K562 (cell line): ENCODE data around the gene MBOAT2. TPM values are rescaled to one million over a fixed set of nuclear protein-coding genes. Genes with fewer than 3 reads are reported as not detected.

Source experiments
- ATAC-seq: fragments of 200-7000 bp; cut with Tn5 transposase; 3 replicates; pipeline ENCODE4 v1.9.1; 2020; ENCODE audit warnings: moderate library complexity
- BruUV-seq: library from RNA; stranded (reverse); fragments of 400-500 nt; replicated peaks from 2 replicates; lab custom pipeline; 2021; lab: Mats Ljungman, UMichigan
- CTCF ChIA-PET: fragments of 300-600 bp; formaldehyde crosslinking; extraction: SDS; loops from one replicate; lab custom pipeline; 2021; ENCODE audit warnings: low intra/inter-chr PET ratio; lab: Yijun Ruan, JAX
- POLR2A ChIA-PET: fragments of 300-600, 350-650 bp; sonication (Branson Sonifier 250); formaldehyde crosslinking; extraction: SDS; loops from one replicate; lab custom pipeline; 2021; ENCODE audit warnings: antibody characterized with exemption, inconsistent platforms; lab: Yijun Ruan, JAX
- DNase-seq, 4 experiments: peaks; one replicate each; pipeline versions ENCODE4 v3.0.0 to v3.0.0-alpha.2; 2011 to 2018; ENCODE audit warnings: low spot score in 3 of 4, mixed read lengths in 3 of 4; ENCODE audit errors: extremely low read depth in 1 of 4
- FAIRE-seq: peaks from 2 replicates; lab custom pipeline; 2011; peaks lifted over from hg19 to GRCh38; lab: Jason Lieb, UNC
- H2AFZ ChIP-seq: 2 replicates; pipeline ENCODE4 v1.6.0; 2011; ENCODE audit warnings: low read depth, low read length, control low read depth, inconsistent platforms
- H3K27ac ChIP-seq: fragments of 200-600 bp; 3 replicates; pipeline ENCODE4 v1.8.0; 2011; ENCODE audit warnings: low read depth, mild to moderate bottlenecking, control low read depth, inconsistent platforms, low read length, moderate library complexity, mixed read lengths; ENCODE audit errors: extremely low read depth
- H3K27me3 ChIP-seq, 2 experiments: fragments of 300-600 bp in 1 of 2; 2 replicates in 1 of 2; 3 replicates in 1 of 2; pipeline versions ENCODE4 v1.6.0 to v1.8.0; 2011; ENCODE audit warnings: inconsistent platforms in 2 of 2, low read length in 2 of 2, mild to moderate bottlenecking in 1 of 2, mixed read lengths in 1 of 2, moderate library complexity in 1 of 2; ENCODE audit not compliant: control insufficient read depth in 2 of 2, insufficient read depth in 2 of 2
- H3K36me3 ChIP-seq: fragments of 300-600 bp; 3 replicates; pipeline ENCODE4 v1.8.0; 2011; ENCODE audit warnings: mild to moderate bottlenecking, low read length, inconsistent platforms; ENCODE audit not compliant: control insufficient read depth, insufficient read depth
- H3K4me1 ChIP-seq, 2 experiments: fragments of 200-600 bp in 1 of 2; replicated peaks in 1 of 2; 2 replicates in 1 of 2; 3 replicates in 1 of 2; pipeline versions ENCODE4 v1.5.1 to v1.8.0; 2011; ENCODE audit warnings: inconsistent platforms in 2 of 2, low read length in 2 of 2, mild to moderate bottlenecking in 1 of 2, mixed read lengths in 1 of 2, moderate library complexity in 1 of 2; ENCODE audit not compliant: control insufficient read depth in 2 of 2, insufficient read depth in 2 of 2
- H3K4me2 ChIP-seq: 2 replicates; pipeline ENCODE4 v1.6.1; 2011; ENCODE audit warnings: low read length, control low read depth, inconsistent platforms, mixed read lengths; ENCODE audit not compliant: insufficient read depth
- H3K4me3 ChIP-seq: fragments of 200-600 bp; sonication (generic), shearing (Covaris generic); 2 replicates; pipeline ENCODE4 v1.5.1; 2016; ENCODE audit warnings: control low read depth, inconsistent platforms
- H3K79me2 ChIP-seq: fragments of 200-600 bp; 3 replicates; pipeline ENCODE4 v1.8.0; 2011; ENCODE audit warnings: low read length, inconsistent platforms; ENCODE audit not compliant: control insufficient read depth, insufficient read depth
- H3K9ac ChIP-seq, 2 experiments: 2 replicates each; pipeline versions ENCODE4 v1.6.0 to v1.6.1; 2011; ENCODE audit warnings: low read depth in 2 of 2, low read length in 2 of 2, control low read depth in 1 of 2, inconsistent platforms in 1 of 2, mild to moderate bottlenecking in 1 of 2, mixed read lengths in 1 of 2; ENCODE audit not compliant: insufficient read depth in 1 of 2
- H3K9me1 ChIP-seq: one replicate; pipeline ENCODE4 v1.6.0; 2011; ENCODE audit warnings: inconsistent platforms, mild to moderate bottlenecking, low read length, moderate library complexity; ENCODE audit not compliant: control insufficient read depth, insufficient read depth
- H3K9me3 ChIP-seq: replicated peaks from 2 replicates; pipeline ENCODE4 v1.5.1; 2011; ENCODE audit warnings: low read depth, low read length, inconsistent platforms; ENCODE audit not compliant: control insufficient read depth, insufficient read depth
- H4K20me1 ChIP-seq: replicated peaks from 2 replicates; pipeline ENCODE4 v1.6.1; 2011; ENCODE audit warnings: low read length, inconsistent platforms, mixed read lengths; ENCODE audit not compliant: control insufficient read depth, insufficient read depth
- KLF1 ChIP-seq: fragments of 450-650 bp; IDR thresholded peaks from 2 replicates; pipeline ENCODE4 v1.6.1; 2016; ENCODE audit warnings: missing genetic modification characterization, missing compliant biosample characterization
- RFX7 ChIP-seq: fragments of 250-450 bp; sonication (Bioruptor Pico); IDR thresholded peaks from 2 replicates; pipeline ENCODE4 v1.5.1; 2021; ENCODE audit warnings: mild to moderate bottlenecking
- SMARCC2 ChIP-seq: fragments of 450-650 bp; IDR thresholded peaks from 2 replicates; pipeline ENCODE4 v1.6.1; 2017; ENCODE audit warnings: antibody characterized with exemption, moderate library complexity, mild to moderate bottlenecking, low read depth
- WGBS: fragments of 100-300 bp; shearing (Covaris generic); methylation state at CpG from one replicate; pipeline ENCODE4 v1.1.6; 2016; ENCODE audit warnings: low coverage, mixed read lengths; ENCODE audit not compliant: insufficient coverage; ENCODE audit errors: missing lambda C conversion rate; 5-methylcytosine and 5-hydroxymethylcytosine counted together
- in situ Hi-C: fragments of 300-500 bp; cut with MboI; formaldehyde crosslinking; loops from 4 replicates; pipeline ENCODE4 v1.15.0; 2018; ENCODE audit warnings: inconsistent platforms, mixed read lengths
- intact Hi-C: fragments of 100-400 bp; cut with micrococcal nuclease; formaldehyde crosslinking; loops from 2 replicates; pipeline ENCODE4 v1.14.2; 2022
- polyA plus RNA-seq, 8 experiments: library from polyadenylated mRNA; depleted of rRNA in 4 of 8; stranded (reverse) in 5 of 8; unstranded in 3 of 8; fragments of >200 nt; fragmentation: Nextera tagmentation in 2 of 8; fragmentation: Illumina TruSeq in 1 of 8; extraction: Ambion mirVana in 2 of 8; extraction: Trizol in 1 of 8; gene quantifications; 2 replicates each; pipeline versions ENCODE4 v1.2.1 to v1.2.3, GENCODE V29; 2011 to 2014; ENCODE audit warnings: inconsistent platforms in 1 of 8, missing spikeins in 1 of 8
- total RNA-seq, 7 experiments: library from RNA; depleted of rRNA in 6 of 7; stranded (reverse); fragments of >200 nt in 6 of 7; fragmentation: Illumina TruSeq in 2 of 7; extraction: Trizol in 2 of 7; gene quantifications; 2 replicates each; pipeline versions ENCODE4 v1.2.1 to v1.2.3, GENCODE V29; 2011 to 2021; ENCODE audit warnings: low replicate concordance in 1 of 7
- TF ChIP-seq, protein P1 (sequence below): IDR thresholded peaks from 3 replicates; pipeline ENCODE4 v1.6.1; 2011; ENCODE audit warnings: borderline replicate concordance, mild to moderate bottlenecking, moderate library complexity; ENCODE audit not compliant: insufficient read length; ENCODE audit errors: extremely low read depth
- TF ChIP-seq, protein P2 (sequence below): fragments of 250-450 bp; sonication (Bioruptor Pico); IDR thresholded peaks from 2 replicates; pipeline ENCODE4 v1.8.0; 2021; ENCODE audit warnings: moderate library complexity, mild to moderate bottlenecking, inconsistent platforms

MBOAT2 gene
- total and polyA plus RNA-seq, 9 of the 15 experiments (the other 6 are each of a cell fraction or from before 2014, with no cell fraction given), result 8.4 to 122 (median 27.6) TPM

- H4K20me1 ChIP-seq, result no peaks in the 10 kb centered on the region; the same call in 1 of the 2 replicates
- DNase-seq, result no peak
- H3K79me2 ChIP-seq, result peaks cover 100% of the 10 kb centered on the region
- peaks cover 8 to 70% of the 10 kb centered on the region in 2 experiments for H3K4me1 ChIP-seq
- H3K4me3 ChIP-seq, result no peak overlapping the region
- no peak overlapping the region for H2AFZ ChIP-seq
- CTCF ChIA-PET, result no interaction called here
- TF ChIP-seq KLF1 (tag) (no peak), RFX7 (no peak), SMARCC2 (no peak)
- TF ChIP-seq, protein P1, sequence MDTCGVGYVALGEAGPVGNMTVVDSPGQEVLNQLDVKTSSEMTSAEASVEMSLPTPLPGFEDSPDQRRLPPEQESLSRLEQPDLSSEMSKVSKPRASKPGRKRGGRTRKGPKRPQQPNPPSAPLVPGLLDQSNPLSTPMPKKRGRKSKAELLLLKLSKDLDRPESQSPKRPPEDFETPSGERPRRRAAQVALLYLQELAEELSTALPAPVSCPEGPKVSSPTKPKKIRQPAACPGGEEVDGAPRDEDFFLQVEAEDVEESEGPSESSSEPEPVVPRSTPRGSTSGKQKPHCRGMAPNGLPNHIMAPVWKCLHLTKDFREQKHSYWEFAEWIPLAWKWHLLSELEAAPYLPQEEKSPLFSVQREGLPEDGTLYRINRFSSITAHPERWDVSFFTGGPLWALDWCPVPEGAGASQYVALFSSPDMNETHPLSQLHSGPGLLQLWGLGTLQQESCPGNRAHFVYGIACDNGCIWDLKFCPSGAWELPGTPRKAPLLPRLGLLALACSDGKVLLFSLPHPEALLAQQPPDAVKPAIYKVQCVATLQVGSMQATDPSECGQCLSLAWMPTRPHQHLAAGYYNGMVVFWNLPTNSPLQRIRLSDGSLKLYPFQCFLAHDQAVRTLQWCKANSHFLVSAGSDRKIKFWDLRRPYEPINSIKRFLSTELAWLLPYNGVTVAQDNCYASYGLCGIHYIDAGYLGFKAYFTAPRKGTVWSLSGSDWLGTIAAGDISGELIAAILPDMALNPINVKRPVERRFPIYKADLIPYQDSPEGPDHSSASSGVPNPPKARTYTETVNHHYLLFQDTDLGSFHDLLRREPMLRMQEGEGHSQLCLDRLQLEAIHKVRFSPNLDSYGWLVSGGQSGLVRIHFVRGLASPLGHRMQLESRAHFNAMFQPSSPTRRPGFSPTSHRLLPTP, result no peak
- TF ChIP-seq, protein P2, sequence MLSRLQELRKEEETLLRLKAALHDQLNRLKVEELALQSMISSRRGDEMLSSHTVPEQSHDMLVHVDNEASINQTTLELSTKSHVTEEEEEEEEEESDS (CRISPR knock-in tag), result no peak
- no peak overlapping the region for H3K9ac ChIP-seq
- no TSS peak for BruUV-seq
- H3K9me3 ChIP-seq, result no peaks in the 10 kb centered on the region
- POLR2A ChIA-PET, result interaction anchor here (1.1 kb wide), 1 partner anchor 113 kb away, joined by 3 read pairs; no protein-coding TSS in a partner anchor
- intact Hi-C loops, result no loop called here
- 69% methylated on average over 1 of the region's 1 CpG for WGBS
- no peak for FAIRE-seq
- H3K27me3 ChIP-seq, result no peaks in the 10 kb centered on the region
- H3K27ac ChIP-seq, result no peak overlapping the region
- no peak for ATAC-seq
- H3K9me1 ChIP-seq, result no peaks in the 10 kb centered on the region
- H3K4me2 ChIP-seq, result no peak overlapping the region
- H3K36me3 ChIP-seq, result no peaks in the 10 kb centered on the region
- in situ Hi-C loops, result no loop called here
Measured at GRCh38 chr2:8980096-8980495, 23.4 kb downstream of the MBOAT2 start.
